Adrenal gland (tissue), 5 donors: ENCODE data around the gene ZNF626.

Experiments used
- POLR2A ChIP-seq, 2 donors: fragments of 450-650 bp; IDR thresholded peaks; one replicate each; pipeline ENCODE4 v1.6.1; 2017; ENCODE audit warnings: antibody characterized with exemption in 2 of 2, mild to moderate bottlenecking in 2 of 2, moderate library complexity in 1 of 2
- TF ChIP-seq, protein P1 (sequence below), 6 experiments: fragments of 450-650 bp in 4 of 6; fragments of 200-600 bp in 2 of 6; sonication (generic) in 1 of 6; IDR thresholded peaks; 1 replicate in 5 of 6; 2 replicates in 1 of 6; pipeline versions ENCODE4 v1.5.1 to v1.8.0; 2016 to 2021; ENCODE audit warnings: antibody characterized with exemption in 6 of 6, mild to moderate bottlenecking in 2 of 6, moderate library complexity in 1 of 6
- donor health status: DM: no; HTN: no; CAD: no.

DNA sequence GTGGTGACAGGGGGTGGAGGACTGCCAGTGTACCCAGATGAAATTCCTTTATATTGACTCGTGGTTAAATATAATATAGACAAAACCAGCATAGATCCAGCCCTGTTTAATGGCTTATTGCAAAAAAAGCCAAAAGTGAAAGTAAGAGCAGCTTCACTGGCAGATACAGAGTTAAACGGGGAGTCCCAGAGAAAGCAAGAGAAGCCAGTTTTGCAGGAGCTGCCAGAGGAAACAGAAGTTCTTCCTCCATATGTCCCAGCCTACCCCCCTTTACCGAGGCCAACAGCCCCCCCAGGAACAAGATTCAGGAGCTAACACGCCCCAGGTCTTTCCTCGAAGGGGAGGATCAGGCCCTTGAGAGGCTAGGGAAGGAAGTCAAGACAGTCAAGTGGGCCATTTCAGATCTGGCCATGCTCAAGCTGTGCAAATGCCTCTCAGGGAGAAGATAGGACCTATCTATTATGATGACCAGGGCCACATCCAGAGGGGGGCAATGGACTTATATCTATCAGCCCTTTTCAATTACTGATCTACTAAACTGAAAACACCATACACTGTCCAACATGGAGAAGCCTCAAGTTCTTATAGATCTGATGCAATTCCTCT is 48.6 kb downstream of the ZNF626 start:
- TF ChIP-seq, protein P1, sequence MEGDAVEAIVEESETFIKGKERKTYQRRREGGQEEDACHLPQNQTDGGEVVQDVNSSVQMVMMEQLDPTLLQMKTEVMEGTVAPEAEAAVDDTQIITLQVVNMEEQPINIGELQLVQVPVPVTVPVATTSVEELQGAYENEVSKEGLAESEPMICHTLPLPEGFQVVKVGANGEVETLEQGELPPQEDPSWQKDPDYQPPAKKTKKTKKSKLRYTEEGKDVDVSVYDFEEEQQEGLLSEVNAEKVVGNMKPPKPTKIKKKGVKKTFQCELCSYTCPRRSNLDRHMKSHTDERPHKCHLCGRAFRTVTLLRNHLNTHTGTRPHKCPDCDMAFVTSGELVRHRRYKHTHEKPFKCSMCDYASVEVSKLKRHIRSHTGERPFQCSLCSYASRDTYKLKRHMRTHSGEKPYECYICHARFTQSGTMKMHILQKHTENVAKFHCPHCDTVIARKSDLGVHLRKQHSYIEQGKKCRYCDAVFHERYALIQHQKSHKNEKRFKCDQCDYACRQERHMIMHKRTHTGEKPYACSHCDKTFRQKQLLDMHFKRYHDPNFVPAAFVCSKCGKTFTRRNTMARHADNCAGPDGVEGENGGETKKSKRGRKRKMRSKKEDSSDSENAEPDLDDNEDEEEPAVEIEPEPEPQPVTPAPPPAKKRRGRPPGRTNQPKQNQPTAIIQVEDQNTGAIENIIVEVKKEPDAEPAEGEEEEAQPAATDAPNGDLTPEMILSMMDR (IDR thresholded peaks at IDR 0.05) = no peak
- TF ChIP-seq POLR2A (IDR thresholded peaks at IDR 0.05) = no peak
